ENCODE data around the gene CDC42BPB. TPM values are rescaled to one million over a fixed set of nuclear protein-coding genes. Genes with fewer than 3 reads are reported as not detected.

The CDC42BPB gene
- total RNA-seq, 2 experiments from 2014 or later, result 6.6 to 7.6 TPM

- Histone ChIP-seq H3K27ac (ENCODE audit: low read depth in 1 of 2, low read length in 2 of 2) (no peak overlapping the region), H3K36me3 (ENCODE audit: insufficient read depth, low read length) (no peaks in the 10 kb centered on the region), H3K27me3 (ENCODE audit: control insufficient read depth in 1 of 2, insufficient read depth in 2 of 2, low read length in 2 of 2) (no peaks in the 10 kb centered on the region), H3K4me3 (ENCODE audit: low read length) (no peak overlapping the region), H3K4me1 (ENCODE audit: insufficient read depth, low read length) (no peaks in the 10 kb centered on the region), H3K9me3 (ENCODE audit: control insufficient read depth in 1 of 2, insufficient read depth in 1 of 2, low read length in 2 of 2) (peaks cover 15 to 17% of the 10 kb centered on the region in 2 experiments)
- ChIA-PET CTCF (no interaction called here), POLR2A (interaction anchor here (0.8 kb wide), 1 partner anchor 34 kb away, joined by 6 read pairs; no protein-coding TSS in a partner anchor)
- peaks cover 60% of the 10 kb centered on the region for H3K36me3 Mint-ChIP-seq (ENCODE audit: low read depth)
- intact Hi-C loops (cut with DNase I, micrococcal nuclease), result no loop called here
- no peak overlapping the region for H3K4me3 Mint-ChIP-seq
- no peaks in the 10 kb centered on the region for H3K27me3 Mint-ChIP-seq
- no peak for ATAC-seq (ENCODE audit: poor library complexity)
- no peaks in the 10 kb centered on the region for H3K4me1 Mint-ChIP-seq (ENCODE audit: low read depth)
- DNase-seq, result no peak
- H3K27ac Mint-ChIP-seq, result no peak overlapping the region
- H3K9me3 Mint-ChIP-seq, result peaks cover 10% of the 10 kb centered on the region
- no peak for TF ChIP-seq CTCF (IDR thresholded peaks at IDR 0.05)
These were observed 69.3 kb downstream of the CDC42BPB start for GRCh38 chr14:102988054-102988453.

GRCh38 chr14:102986810-102987579 is 70.4 kb downstream of the CDC42BPB start:
- Histone ChIP-seq H3K4me1 (ENCODE audit: insufficient read depth, low read length) (no peaks in the 10 kb centered on the region), H3K27me3 (ENCODE audit: control insufficient read depth in 1 of 2, insufficient read depth in 2 of 2, low read length in 2 of 2) (no peaks in the 10 kb centered on the region), H3K4me3 (ENCODE audit: low read length) (no peak overlapping the region), H3K9me3 (ENCODE audit: control insufficient read depth in 1 of 2, insufficient read depth in 1 of 2, low read length in 2 of 2) (peaks cover 15 to 17% of the 10 kb centered on the region in 2 experiments), H3K36me3 (ENCODE audit: insufficient read depth, low read length) (no peaks in the 10 kb centered on the region), H3K27ac (ENCODE audit: low read depth in 1 of 2, low read length in 2 of 2) (no peak overlapping the region)
- H3K27me3 Mint-ChIP-seq, result no peaks in the 10 kb centered on the region
- no peak overlapping the region for H3K27ac Mint-ChIP-seq
- peaks cover 62% of the 10 kb centered on the region for H3K36me3 Mint-ChIP-seq (ENCODE audit: low read depth)
- intact Hi-C loops (cut with DNase I, micrococcal nuclease), result no loop called here
- no peaks in the 10 kb centered on the region for H3K4me1 Mint-ChIP-seq (ENCODE audit: low read depth)
- ChIA-PET POLR2A (no interaction called here), CTCF (interaction anchor here (0.6 kb wide), 1 partner anchor 378 kb away, joined by 3 read pairs; no protein-coding TSS in a partner anchor)
- ATAC-seq (ENCODE audit: poor library complexity) (no peak), DNase-seq (no peak)
- no peak overlapping the region for H3K4me3 Mint-ChIP-seq
- H3K9me3 Mint-ChIP-seq, result peaks cover 10% of the 10 kb centered on the region
- no peak for TF ChIP-seq CTCF (IDR thresholded peaks at IDR 0.05)

GRCh38 chr14:102985665-102986064 is 71.7 kb downstream of the CDC42BPB start:
- peaks cover 67% of the 10 kb centered on the region for H3K36me3 Mint-ChIP-seq (ENCODE audit: low read depth)
- intact Hi-C loops (cut with DNase I, micrococcal nuclease), result no loop called here

More at GRCh38 chr14:102985665-102986064, 71.7 kb downstream of the CDC42BPB start:
- ChIA-PET CTCF (no interaction called here), POLR2A (no interaction called here)
- no peak for TF ChIP-seq CTCF (IDR thresholded peaks at IDR 0.05)
- no peak overlapping the region for H3K4me3 ChIP-seq (ENCODE audit: low read length)
- no peaks in the 10 kb centered on the region for H3K27me3 ChIP-seq (ENCODE audit: control insufficient read depth in 1 of 2, insufficient read depth in 2 of 2, low read length in 2 of 2)
- no peaks in the 10 kb centered on the region for H3K36me3 ChIP-seq (ENCODE audit: insufficient read depth, low read length)
- peaks cover 15 to 17% of the 10 kb centered on the region in 2 experiments for H3K9me3 ChIP-seq (ENCODE audit: control insufficient read depth in 1 of 2, insufficient read depth in 1 of 2, low read length in 2 of 2)
- no peak overlapping the region for H3K27ac Mint-ChIP-seq
- H3K4me3 Mint-ChIP-seq, result no peak overlapping the region
- H3K9me3 Mint-ChIP-seq, result peaks cover 10% of the 10 kb centered on the region
- ATAC-seq (ENCODE audit: poor library complexity) (no peak), DNase-seq (no peak)
- no peaks in the 10 kb centered on the region for H3K4me1 ChIP-seq (ENCODE audit: insufficient read depth, low read length)
- no peaks in the 10 kb centered on the region for H3K4me1 Mint-ChIP-seq (ENCODE audit: low read depth)
- no peaks in the 10 kb centered on the region for H3K27me3 Mint-ChIP-seq
- H3K27ac ChIP-seq (ENCODE audit: low read depth in 1 of 2, low read length in 2 of 2), result no peak overlapping the region
